Skeletal muscle satellite cell (primary cell): ENCODE results near the gene TPRN.
A peak's percentile ranks its signal among the peaks of the same experiment; 100 is the strongest.

Source experiments
- H3K27me3 ChIP-seq: 2 replicates; pipeline ENCODE4 v1.7.0; 2013; ENCODE audit warnings: low read length; ENCODE audit not compliant: control insufficient read depth, insufficient read depth
- H3K36me3 ChIP-seq: 2 replicates; pipeline ENCODE4 v1.7.0; 2013; ENCODE audit warnings: mild to moderate bottlenecking, control low read depth, low read length; ENCODE audit not compliant: insufficient read depth
- H3K4me1 ChIP-seq: 2 replicates; pipeline ENCODE4 v1.7.0; 2013; ENCODE audit warnings: low read length; ENCODE audit not compliant: control insufficient read depth, insufficient read depth
- H3K4me2 ChIP-seq: 2 replicates; pipeline ENCODE4 v1.7.0; 2013; ENCODE audit warnings: mild to moderate bottlenecking, low read length
- H3K4me3 ChIP-seq: 2 replicates; pipeline ENCODE4 v1.7.0; 2013; ENCODE audit warnings: low read length
- H3K9ac ChIP-seq: 2 replicates; pipeline ENCODE4 v1.7.0; 2013; ENCODE audit warnings: mild to moderate bottlenecking, low read depth, low read length, moderate library complexity
- H3K9me3 ChIP-seq: replicated peaks from 2 replicates; pipeline ENCODE4 v1.7.0; 2013; ENCODE audit warnings: mild to moderate bottlenecking, control low read depth, low read length

Gene TPRN

DNA sequence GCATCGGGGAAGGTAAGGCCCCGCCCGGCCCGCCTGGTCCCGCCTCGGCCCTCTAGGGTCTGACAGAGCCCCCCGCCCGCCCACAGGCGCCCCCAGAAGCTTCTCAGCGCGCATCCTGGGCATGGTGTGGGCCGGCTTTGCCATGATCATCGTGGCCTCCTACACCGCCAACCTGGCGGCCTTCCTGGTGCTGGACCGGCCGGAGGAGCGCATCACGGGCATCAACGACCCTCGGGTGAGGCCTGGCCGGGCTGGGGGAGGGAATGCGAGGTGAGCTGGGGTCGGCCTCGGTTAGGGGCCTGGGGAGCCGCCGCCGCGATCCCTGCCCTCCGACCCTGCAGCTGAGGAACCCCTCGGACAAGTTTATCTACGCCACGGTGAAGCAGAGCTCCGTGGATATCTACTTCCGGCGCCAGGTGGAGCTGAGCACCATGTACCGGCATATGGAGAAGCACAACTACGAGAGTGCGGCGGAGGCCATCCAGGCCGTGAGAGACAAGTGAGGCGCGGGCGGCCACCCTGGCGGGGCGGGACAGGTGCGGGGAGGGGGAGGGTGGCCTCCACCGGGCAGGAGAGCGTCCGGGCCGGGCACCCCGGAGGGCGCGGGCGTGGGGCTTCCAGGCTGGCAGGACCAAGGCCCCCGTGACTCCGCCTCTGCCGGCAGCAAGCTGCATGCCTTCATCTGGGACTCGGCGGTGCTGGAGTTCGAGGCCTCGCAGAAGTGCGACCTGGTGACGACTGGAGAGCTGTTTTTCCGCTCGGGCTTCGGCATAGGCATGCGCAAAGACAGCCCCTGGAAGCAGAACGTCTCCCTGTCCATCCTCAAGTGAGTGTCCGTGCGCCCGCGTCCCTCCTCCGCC lies 37.8 kb downstream of the TPRN start:
- Histone ChIP-seq H3K4me3 (peak overlapping the region; percentile 28), H3K27me3 (peaks cover 81% of the 10 kb centered on the region), H3K36me3 (no peaks in the 10 kb centered on the region), H3K9ac (no peak overlapping the region), H3K4me2 (peak overlapping the region; percentile 78), H3K9me3 (no peaks in the 10 kb centered on the region), H3K4me1 (no peaks in the 10 kb centered on the region)

DNA sequence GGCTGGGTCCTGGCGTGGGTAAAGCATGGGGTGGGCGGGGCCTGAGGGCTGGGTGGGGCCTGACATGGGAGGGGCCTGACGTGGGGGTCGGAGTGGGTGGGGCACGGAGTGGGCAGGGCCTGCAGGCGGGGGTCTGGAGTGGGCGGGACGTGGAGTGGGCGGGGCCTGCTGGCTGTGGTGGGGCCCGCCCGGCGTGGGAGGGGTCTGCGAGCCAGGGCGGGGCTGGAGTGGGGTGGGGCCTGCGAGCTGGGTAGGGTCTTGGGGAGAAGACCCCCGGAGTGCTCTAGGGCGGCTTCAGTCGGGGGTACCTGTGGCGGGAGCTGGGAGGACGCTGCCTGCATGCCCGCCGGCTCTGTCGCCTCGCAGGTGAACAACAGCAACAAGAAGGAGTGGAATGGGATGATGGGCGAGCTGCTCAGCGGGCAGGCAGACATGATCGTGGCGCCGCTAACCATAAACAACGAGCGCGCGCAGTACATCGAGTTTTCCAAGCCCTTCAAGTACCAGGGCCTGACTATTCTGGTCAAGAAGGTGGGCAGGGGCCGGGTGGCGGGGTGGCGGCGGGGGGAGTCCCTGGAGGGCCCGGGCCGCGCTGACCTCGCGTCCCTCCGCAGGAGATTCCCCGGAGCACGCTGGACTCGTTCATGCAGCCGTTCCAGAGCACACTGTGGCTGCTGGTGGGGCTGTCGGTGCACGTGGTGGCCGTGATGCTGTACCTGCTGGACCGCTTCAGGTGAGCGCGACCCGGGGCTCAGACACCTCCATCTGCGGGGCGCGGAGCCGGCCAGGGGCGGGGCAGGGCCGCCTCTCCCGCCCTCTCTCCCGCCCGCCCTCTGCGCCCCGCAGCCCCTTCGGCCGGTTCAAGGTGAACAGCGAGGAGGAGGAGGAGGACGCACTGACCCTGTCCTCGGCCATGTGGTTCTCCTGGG lies 38.7 kb downstream of the TPRN start:
- H3K27me3 ChIP-seq, result peaks cover 84% of the 10 kb centered on the region

DNA sequence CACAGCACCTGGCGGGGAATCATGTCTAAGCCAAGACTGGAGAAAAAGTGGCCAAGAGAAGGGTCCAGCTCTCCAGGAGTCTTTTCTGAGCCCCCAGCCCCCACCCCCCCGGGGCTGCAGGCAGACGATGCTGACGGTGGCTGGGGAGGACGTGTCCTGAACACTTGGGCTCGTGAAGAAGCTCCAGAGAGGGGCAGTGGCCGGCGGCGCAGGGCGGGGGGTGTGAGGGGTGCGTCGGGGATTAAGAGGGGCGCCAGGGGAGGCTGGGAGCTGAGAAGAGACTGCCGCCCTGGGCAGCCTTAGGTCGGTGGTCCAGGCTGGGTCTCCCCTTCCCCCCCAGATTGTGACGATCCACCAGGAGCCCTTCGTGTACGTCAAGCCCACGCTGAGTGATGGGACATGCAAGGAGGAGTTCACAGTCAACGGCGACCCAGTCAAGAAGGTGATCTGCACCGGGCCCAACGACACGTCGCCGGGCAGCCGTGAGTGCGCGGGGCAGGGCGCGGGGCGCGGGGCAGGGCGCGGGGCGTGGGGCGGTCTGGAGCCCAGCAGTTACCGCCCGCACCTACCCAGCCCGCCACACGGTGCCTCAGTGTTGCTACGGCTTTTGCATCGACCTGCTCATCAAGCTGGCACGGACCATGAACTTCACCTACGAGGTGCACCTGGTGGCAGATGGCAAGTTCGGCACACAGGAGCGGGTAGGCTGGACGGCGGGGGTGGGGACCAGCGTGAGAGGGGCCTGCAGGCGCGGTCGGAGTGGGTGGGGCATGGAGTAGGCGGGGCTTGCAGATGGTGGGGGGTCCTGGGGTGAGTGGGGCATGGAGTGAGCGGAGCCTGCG lies 39.6 kb downstream of the TPRN start:
- no peak overlapping the region for H3K9ac ChIP-seq
- no peaks in the 10 kb centered on the region for H3K9me3 ChIP-seq
- no peaks in the 10 kb centered on the region for H3K36me3 ChIP-seq
- H3K4me1 ChIP-seq, result peaks cover 4% of the 10 kb centered on the region
- peaks cover 84% of the 10 kb centered on the region for H3K27me3 ChIP-seq
- no peak overlapping the region for H3K4me3 ChIP-seq
- H3K4me2 ChIP-seq, result no peak overlapping the region

More for the DNA sequence above, 38.7 kb downstream of the TPRN start:
- Histone ChIP-seq H3K9me3 (no peaks in the 10 kb centered on the region), H3K4me2 (no peak overlapping the region), H3K4me1 (peaks cover under 1% of the 10 kb centered on the region), H3K9ac (no peak overlapping the region), H3K4me3 (no peak overlapping the region), H3K36me3 (no peaks in the 10 kb centered on the region)

DNA sequence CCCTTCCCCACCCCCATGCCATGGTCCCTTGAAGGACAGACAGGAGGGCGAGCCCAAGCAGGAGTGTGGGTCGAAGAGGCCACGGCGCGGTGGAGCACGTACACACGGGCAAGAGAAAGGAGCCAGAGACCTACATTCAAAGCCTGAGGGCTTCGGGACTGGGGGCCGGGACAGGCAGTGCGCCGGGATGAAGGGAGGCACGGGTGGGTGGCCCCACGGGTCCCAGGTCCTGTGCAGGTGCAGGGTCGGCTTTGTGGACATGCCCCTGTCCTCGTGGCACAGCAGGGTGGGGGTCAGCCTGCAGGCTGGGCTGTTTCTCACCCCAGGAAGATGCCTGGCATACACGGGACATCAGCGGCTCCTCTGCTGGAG lies 40.5 kb downstream of the TPRN start:
- Histone ChIP-seq H3K9me3 (no peaks in the 10 kb centered on the region), H3K27me3 (peaks cover 84% of the 10 kb centered on the region), H3K36me3 (no peaks in the 10 kb centered on the region), H3K4me3 (no peak overlapping the region), H3K4me2 (no peak overlapping the region), H3K4me1 (peaks cover 4% of the 10 kb centered on the region), H3K9ac (no peak overlapping the region)

DNA sequence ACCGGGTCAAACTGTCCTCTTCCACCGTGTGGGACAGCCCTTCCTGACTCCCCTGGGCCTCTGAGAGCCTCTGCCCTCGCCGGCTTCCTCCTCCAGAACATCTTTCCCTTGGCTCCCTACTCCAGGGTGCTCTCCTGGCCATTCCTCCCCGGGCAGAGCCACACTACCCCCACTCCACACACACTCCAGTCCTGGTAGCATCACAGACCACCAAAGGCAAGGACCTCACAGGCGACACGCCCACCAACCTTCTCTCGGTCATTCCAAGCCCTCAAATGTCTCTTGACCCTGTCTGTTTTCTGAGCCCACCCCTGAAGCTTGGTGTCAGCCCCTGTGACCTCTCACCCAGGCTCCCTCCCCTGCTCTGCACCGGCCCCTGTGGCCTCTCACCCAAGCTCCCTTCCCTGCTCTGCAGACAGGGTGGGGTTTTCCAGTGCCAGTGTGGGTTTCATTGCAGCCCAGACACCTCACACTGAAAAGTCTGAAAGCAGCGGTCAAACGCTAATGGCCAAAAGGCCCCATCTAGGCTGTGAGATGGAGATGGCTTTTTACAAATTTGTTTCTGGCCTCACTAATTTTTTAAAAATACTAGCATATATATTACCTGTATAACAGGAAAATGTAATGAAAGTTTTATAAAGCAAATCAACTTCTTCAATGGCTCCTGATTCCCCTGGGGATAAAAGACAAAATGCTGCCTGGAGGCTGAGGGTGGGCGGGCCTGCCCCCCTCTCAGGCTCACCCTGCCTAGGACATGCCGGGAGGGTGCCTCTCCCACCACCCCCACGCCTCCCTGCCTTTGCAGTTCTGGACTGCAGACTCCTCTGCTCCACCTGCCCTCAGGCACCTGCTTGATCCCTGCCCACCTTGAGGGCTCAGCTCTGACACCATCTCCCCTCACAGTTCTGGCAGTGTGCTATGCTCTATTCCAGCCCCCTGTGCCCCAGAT lies 41.2 kb downstream of the TPRN start:
- H3K4me3 ChIP-seq, result no peak overlapping the region
- H3K4me1 ChIP-seq, result peaks cover 4% of the 10 kb centered on the region
- H3K4me2 ChIP-seq, result no peak overlapping the region
- no peak overlapping the region for H3K9ac ChIP-seq
- no peaks in the 10 kb centered on the region for H3K9me3 ChIP-seq
- H3K27me3 ChIP-seq, result peaks cover 78% of the 10 kb centered on the region
- H3K36me3 ChIP-seq, result no peaks in the 10 kb centered on the region

DNA sequence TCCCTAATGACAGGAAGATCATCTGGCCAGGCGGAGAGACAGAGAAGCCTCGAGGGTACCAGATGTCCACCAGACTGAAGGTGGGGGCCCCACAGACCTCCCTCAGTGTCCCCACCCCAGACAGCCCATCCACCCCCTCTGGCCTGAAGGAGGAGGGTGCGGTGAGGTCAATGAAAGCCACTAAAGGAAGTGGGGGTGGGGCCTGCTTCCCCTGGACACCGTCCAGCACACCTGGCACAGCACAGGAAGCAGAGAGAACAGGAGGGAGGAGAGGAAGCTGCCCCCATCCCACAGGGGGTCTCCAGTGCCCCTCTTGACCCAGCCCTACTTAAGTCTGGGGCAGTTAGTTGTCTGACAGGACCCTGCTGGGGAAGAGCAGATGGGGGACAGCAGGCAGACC lies 41.9 kb downstream of the TPRN start:
- Histone ChIP-seq H3K4me1 (peaks cover 4% of the 10 kb centered on the region), H3K27me3 (peaks cover 70% of the 10 kb centered on the region)

DNA sequence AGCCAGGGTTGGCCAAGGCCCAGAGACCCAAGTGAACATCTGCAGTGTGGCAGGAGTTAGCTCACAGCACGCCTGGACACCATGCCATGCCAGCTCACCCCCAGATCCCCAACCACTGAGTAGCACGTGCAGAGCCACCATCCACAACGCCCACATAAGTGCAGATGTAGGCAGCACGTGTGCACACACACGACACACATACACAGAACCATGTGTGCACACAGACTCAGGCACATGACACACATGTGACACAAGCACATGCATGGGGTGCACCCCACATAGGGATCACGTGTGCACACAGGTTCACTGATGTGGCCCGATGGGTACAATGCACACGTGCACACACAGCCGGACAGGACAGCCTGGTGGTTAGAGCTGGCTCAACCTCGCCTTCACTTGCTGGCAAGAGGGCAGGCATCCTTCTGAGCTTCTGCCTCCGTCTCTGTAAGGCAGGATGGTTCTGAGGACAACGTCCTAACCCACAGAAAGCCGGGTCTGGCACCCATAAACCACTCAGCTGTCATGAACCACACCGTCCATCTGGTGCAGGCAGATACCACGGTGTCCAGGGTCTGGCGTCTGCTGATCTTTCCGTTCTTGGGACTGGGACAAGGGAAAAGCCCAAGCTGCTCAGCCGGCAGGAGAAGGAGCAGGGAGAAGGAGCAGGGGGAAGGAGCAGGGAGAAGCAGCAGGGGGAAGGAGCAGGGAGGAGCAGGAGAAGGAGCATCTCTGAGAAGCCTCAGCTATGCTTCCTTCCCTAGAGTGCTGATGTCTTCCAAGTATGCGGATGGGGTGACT lies 42.7 kb downstream of the TPRN start:
- Histone ChIP-seq H3K9me3 (no peaks in the 10 kb centered on the region), H3K4me1 (peaks cover 4% of the 10 kb centered on the region), H3K4me2 (no peak overlapping the region), H3K27me3 (peaks cover 62% of the 10 kb centered on the region), H3K36me3 (no peaks in the 10 kb centered on the region), H3K4me3 (no peak overlapping the region), H3K9ac (no peak overlapping the region)

More for the DNA sequence above, 41.9 kb downstream of the TPRN start:
- Histone ChIP-seq H3K4me2 (no peak overlapping the region), H3K9me3 (no peaks in the 10 kb centered on the region), H3K36me3 (no peaks in the 10 kb centered on the region), H3K4me3 (no peak overlapping the region), H3K9ac (no peak overlapping the region)

DNA sequence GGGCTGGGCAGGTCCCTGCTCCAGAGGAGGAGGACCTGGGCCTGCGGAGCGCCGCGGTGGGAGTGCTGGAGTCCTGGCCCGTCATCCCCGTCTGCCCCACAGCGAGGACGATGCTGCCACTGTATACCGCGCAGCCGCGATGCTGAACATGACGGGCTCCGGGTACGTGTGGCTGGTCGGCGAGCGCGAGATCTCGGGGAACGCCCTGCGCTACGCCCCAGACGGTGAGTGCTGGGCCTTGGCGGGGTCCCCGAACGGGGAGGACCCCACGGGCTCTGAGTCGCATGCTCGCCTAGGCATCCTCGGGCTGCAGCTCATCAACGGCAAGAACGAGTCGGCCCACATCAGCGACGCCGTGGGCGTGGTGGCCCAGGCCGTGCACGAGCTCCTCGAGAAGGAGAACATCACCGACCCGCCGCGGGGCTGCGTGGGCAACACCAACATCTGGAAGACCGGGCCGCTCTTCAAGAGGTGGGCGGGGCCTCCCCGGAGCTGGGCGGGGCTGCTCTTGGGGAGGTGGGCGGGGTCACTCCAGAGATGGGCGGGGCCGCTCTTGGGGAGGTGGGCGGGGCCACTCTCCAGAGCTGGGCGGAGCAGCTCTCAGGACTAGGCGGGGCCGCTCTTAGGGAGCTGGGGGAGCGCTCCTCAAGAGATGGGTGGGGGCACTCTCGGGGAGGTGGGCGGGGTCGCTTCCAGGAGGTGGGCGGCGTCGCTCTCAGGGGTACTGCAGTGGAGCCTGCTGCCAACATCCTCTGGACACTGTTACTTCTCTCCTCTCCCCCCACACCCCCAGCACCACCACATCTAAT lies 43.8 kb downstream of the TPRN start:
- Histone ChIP-seq H3K4me2 (peak overlapping the region; percentile 91), H3K4me1 (peaks cover 4% of the 10 kb centered on the region), H3K9ac (no peak overlapping the region), H3K9me3 (no peaks in the 10 kb centered on the region), H3K36me3 (no peaks in the 10 kb centered on the region), H3K27me3 (peaks cover 55% of the 10 kb centered on the region), H3K4me3 (peak overlapping the region; percentile 62)

DNA sequence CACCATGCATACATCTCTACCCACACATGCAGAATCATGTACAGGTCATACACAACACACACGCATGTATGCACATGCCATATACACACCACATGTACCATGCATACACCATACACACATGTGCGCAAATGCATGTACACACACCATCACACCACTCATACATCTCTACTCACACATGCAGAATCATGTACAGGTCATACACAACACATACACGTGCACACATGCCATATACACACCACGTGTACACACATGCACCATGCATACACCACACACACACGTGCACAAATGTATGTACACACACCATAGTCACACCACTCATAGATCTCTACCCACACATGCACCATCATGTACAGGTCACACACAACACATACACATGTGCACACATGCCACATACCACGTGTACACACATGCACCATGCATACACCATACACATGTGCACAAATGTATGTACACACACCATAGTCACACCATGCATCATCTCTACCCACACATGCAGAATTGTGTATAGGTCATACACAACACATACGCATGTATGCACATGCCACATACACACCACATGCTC lies 47.6 kb downstream of the TPRN start:
- Histone ChIP-seq H3K4me1 (peaks cover 4% of the 10 kb centered on the region), H3K9me3 (no peaks in the 10 kb centered on the region), H3K9ac (no peak overlapping the region), H3K36me3 (no peaks in the 10 kb centered on the region), H3K4me3 (no peak overlapping the region), H3K27me3 (peaks cover 27% of the 10 kb centered on the region), H3K4me2 (no peak overlapping the region)
